GM12878 (cell line): ENCODE measurements around the gene AP1M2.

Experiments used
- BACH1 ChIP-seq: fragments of 450-650 bp; IDR thresholded peaks from 2 replicates; pipeline ENCODE4 v1.6.1; 2017; ENCODE audit warnings: mild to moderate bottlenecking, borderline replicate concordance
- BHLHE40 ChIP-seq, 2 experiments: fragments of 450-650 bp in 1 of 2; IDR thresholded peaks; 2 replicates each; pipeline ENCODE4 v1.6.1; 2011 to 2017; ENCODE audit warnings: low read depth in 2 of 2, borderline replicate concordance in 1 of 2, improper control_type of control experiment in 1 of 2, low read length in 1 of 2, mild to moderate bottlenecking in 1 of 2
- CHD1 ChIP-seq: IDR thresholded peaks from 2 replicates; pipeline ENCODE4 v1.6.1; 2012; ENCODE audit warnings: low read depth, low read length, improper control_type of control experiment
- CTCF ChIP-seq, 3 experiments: IDR thresholded peaks in 2 of 3; conservative IDR thresholded peaks in 1 of 3; 2 replicates each; pipeline ENCODE4 v1.5.1; 2011; ENCODE audit warnings: low read depth in 3 of 3, low read length in 3 of 3, mild to moderate bottlenecking in 3 of 3, control low read depth in 2 of 3, moderate library complexity in 2 of 3, inconsistent platforms in 1 of 3, mixed read lengths in 1 of 3; ENCODE audit not compliant: control insufficient read depth in 2 of 3, insufficient read depth in 1 of 3; ENCODE audit errors: extremely low read depth in 1 of 3
- NRF1 ChIP-seq: conservative IDR thresholded peaks from 2 replicates; pipeline ENCODE4 v1.6.1; 2011; ENCODE audit warnings: mild to moderate bottlenecking, low read depth, low read length, improper control_type of control experiment
- WRNIP1 ChIP-seq: IDR thresholded peaks from 2 replicates; pipeline ENCODE4 v1.6.1; 2011; ENCODE audit warnings: low read depth, low read length, improper control_type of control experiment, borderline replicate concordance
- ZBTB33 ChIP-seq: fragments of 450-650 bp; IDR thresholded peaks from 2 replicates; pipeline ENCODE4 v1.6.1; 2017; ENCODE audit warnings: mild to moderate bottlenecking

GRCh38 chr19:10593820-10594637, 6.9 kb upstream of the AP1M2 start:
- no peak for TF ChIP-seq WRNIP1
- no peak for TF ChIP-seq CHD1
- TF ChIP-seq NRF1 = no peak
- no peak for TF ChIP-seq CTCF (IDR thresholded peaks at IDR 0.05 in 2 of 3, conservative IDR thresholded peaks at IDR 0.05 in 1 of 3; ENCODE audit: control insufficient read depth in 2 of 3, extremely low read depth in 1 of 3, insufficient read depth in 1 of 3, low read depth in 3 of 3, low read length in 3 of 3)
- TF ChIP-seq ZBTB33 = no peak
- peak; percentile 91 to 94 for TF ChIP-seq BHLHE40 (IDR thresholded peaks at IDR 0.05; ENCODE audit: borderline replicate concordance in 1 of 2, low read depth in 2 of 2, low read length in 1 of 2)
- TF ChIP-seq BACH1 = no peak
